Colonic mucosa (tissue), 4 donors: ENCODE measurements around the gene GMDS. TPM values are rescaled to one million over a fixed set of nuclear protein-coding genes. Genes with fewer than 3 reads are reported as not detected.
"Not testable (repeated sequence)": the region's sequence is repeated elsewhere in the genome, so short reads cannot be mapped to it uniquely, and the experiment has no call there.

ENCODE experiments used
- DNase-seq: peaks from one replicate; pipeline ENCODE4 v3.0.0-alpha.2; 2020
- H3K27ac ChIP-seq: fragments of 200-600 bp; one replicate; pipeline ENCODE4 v1.8.0; 2021
- H3K27me3 ChIP-seq: fragments of 200-600 bp; one replicate; pipeline ENCODE4 v1.8.0; 2021
- H3K36me3 ChIP-seq: fragments of 200-600 bp; one replicate; pipeline ENCODE4 v1.8.0; 2021
- H3K4me1 ChIP-seq: fragments of 200-600 bp; one replicate; pipeline ENCODE4 v1.8.0; 2021; ENCODE audit warnings: mild to moderate bottlenecking
- H3K4me3 ChIP-seq: fragments of 200-600 bp; one replicate; pipeline ENCODE4 v1.8.0; 2021
- H3K9ac ChIP-seq, 2 donors: one replicate each; pipeline ENCODE4 v1.7.0; 2013; ENCODE audit warnings: control low read depth in 2 of 2, low read depth in 2 of 2, low read length in 2 of 2
- H3K9me3 ChIP-seq: fragments of 200-600 bp; one replicate; pipeline ENCODE4 v1.8.0; 2021
- intact Hi-C: fragments of 100-400 bp; cut with DNase I; formaldehyde crosslinking; loops from one replicate; pipeline ENCODE4 v1.14.1; 2022
- total RNA-seq, 2 donors: library from RNA; stranded (reverse); fragmentation: NEBNext Ultra II Directional in 1 of 2; extraction: Animal tissue kit (Norgen Biotek cat#: 25700) in 1 of 2; gene quantifications; one replicate each; pipeline ENCODE4 v1.2.1, GENCODE V29; 2021
- TF ChIP-seq, protein P1 (sequence below): fragments of 200-600 bp; IDR thresholded peaks from one replicate; pipeline ENCODE4 v1.8.0; 2022; ENCODE audit warnings: antibody characterized with exemption, mild to moderate bottlenecking
- donor health status: healthy.
- donor health status: DM: no; HTN: no; CAD: no.
- donor health status: DM: no; HTN: no; CAD: no.

GMDS gene
- total RNA-seq, 2 donors from 2014 or later: 247 to 272 TPM

DNA sequence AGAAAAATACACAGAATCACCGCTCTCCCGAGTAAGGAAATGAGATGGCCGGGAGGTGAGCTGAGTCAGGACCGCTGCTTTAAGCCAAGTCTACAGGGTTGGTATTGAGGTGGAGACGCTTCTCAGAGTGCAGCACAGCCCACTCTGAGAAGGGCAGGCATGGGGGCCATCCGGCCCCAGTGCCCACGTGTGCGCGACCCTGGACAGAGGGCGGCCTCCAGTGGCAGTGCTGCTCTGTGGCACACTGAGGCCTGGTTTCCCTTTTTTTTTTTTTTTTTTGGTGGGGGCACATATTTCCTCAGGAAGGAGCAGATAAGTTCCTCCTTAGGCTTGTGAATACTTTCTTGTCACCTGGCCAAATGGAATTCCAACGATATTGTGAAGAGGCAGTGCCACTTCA lies 546.9 kb downstream of the GMDS start:
- DNase-seq: no peak
- Histone ChIP-seq H3K9ac (no peak overlapping the region), H3K9me3 (no peaks in the 10 kb centered on the region), H3K4me3 (no peak overlapping the region), H3K36me3 (no peaks in the 10 kb centered on the region), H3K27me3 (no peaks in the 10 kb centered on the region), H3K4me1 (no peaks in the 10 kb centered on the region), H3K27ac (no peak overlapping the region)
- intact Hi-C loops: no loop called here
- TF ChIP-seq, protein P1, sequence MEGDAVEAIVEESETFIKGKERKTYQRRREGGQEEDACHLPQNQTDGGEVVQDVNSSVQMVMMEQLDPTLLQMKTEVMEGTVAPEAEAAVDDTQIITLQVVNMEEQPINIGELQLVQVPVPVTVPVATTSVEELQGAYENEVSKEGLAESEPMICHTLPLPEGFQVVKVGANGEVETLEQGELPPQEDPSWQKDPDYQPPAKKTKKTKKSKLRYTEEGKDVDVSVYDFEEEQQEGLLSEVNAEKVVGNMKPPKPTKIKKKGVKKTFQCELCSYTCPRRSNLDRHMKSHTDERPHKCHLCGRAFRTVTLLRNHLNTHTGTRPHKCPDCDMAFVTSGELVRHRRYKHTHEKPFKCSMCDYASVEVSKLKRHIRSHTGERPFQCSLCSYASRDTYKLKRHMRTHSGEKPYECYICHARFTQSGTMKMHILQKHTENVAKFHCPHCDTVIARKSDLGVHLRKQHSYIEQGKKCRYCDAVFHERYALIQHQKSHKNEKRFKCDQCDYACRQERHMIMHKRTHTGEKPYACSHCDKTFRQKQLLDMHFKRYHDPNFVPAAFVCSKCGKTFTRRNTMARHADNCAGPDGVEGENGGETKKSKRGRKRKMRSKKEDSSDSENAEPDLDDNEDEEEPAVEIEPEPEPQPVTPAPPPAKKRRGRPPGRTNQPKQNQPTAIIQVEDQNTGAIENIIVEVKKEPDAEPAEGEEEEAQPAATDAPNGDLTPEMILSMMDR: no peak

DNA sequence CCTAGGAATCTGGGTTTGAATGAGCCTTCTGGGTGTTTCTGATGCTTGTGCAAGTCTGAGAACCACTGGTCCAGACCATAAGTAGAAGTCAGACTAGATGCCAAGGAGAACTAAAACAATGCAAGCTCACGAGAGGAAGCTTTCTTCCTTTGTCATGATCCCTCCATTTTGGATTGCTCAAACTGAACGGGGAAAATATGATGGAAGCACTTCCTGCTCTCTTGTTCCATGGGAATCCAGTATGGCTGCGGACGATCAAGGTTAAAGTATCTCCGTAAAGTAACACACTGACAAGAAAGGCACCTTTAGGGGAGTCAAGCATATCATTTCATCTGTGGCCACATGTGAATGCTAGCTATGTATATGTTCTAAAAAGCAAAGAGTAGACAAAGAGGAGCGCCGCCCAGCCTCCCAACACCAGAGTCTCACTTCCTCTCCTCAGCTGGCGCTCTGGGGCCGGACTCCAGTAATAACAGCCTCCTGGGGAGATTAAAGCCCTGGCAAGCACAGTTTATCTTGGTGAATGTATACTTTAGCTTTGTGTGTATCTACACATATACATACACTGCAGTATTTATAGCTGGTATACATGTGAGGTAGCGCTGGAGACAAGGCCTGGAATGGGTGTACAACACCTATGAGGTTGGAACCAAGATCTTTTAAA lies 547.6 kb downstream of the GMDS start:
- H3K27ac ChIP-seq: no peak overlapping the region
- no peaks in the 10 kb centered on the region for H3K4me1 ChIP-seq
- intact Hi-C loops: no loop called here
- no peaks in the 10 kb centered on the region for H3K27me3 ChIP-seq
- no peak for DNase-seq
- H3K9ac ChIP-seq: no peak overlapping the region
- TF ChIP-seq, protein P1: no peak
- H3K9me3 ChIP-seq: no peaks in the 10 kb centered on the region
- H3K4me3 ChIP-seq: no peak overlapping the region
- H3K36me3 ChIP-seq: no peaks in the 10 kb centered on the region

DNA sequence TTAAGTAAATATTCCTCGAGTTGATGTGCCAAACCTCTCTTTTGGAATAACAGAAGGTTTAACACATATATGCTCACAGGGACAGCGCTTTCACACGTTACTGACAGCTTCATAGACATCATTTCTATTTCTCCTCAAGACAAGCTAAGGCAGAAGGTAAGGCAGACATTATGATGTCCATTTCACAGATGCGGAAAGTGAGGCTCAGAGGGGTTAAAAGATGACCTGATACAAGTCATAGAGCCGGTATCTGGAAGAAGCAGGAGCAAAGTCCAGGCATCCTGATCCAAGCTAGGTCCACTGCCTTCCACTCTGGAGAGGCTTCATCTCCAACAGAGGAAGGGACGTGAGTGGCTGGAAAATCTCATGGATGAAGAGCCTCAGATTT lies 548.9 kb downstream of the GMDS start:
- Histone ChIP-seq H3K9ac (no peak overlapping the region), H3K27me3 (no peaks in the 10 kb centered on the region), H3K27ac (no peak overlapping the region), H3K9me3 (no peaks in the 10 kb centered on the region), H3K4me3 (no peak overlapping the region), H3K36me3 (no peaks in the 10 kb centered on the region), H3K4me1 (no peaks in the 10 kb centered on the region)
- TF ChIP-seq, protein P1: no peak
- no peak for DNase-seq
- intact Hi-C loops: no loop called here

DNA sequence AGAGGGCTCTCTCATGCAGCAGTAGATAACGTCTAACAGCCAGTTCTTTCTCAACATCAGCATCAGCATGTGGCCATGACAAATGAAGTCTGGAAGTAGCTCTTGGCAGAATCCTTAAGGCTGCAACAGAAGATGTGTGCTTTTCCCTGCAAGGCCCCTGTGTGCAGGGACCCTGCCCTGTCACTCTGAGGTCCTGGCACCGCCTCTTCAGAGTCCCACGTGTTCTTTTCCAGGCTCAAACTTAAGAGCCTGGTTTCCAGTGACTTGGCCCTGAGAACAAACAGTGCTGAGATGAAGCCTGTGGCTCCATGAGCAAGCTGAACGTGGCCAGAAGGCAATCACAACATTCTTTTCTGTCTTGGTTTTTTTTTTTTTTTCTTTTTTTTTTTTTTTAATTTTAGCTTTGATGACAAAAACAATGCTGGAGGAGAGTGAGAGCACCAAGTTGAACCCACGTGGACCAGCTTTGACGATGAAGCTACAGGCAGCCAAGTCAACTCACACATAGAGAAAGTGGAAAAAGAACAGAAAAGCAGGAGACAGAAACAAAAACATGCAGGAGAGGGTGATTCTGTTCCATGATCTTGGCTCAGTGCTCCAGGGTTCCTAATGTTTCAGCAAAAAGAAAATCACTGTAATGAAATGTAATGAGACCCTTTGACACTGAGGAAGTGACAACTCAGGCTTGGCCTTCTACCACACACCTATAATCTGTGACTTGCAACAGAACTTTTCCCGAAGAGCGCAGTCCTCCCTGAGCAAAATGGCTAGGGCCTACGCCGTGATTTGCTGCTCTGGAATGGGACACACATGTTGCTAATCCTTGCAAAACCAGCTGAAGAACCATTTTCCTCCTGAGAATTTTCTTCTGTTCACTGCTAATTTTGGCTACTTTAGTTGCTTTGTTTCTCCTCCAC lies 549.6 kb downstream of the GMDS start:
- DNase-seq: no peak
- TF ChIP-seq, protein P1: no peak
- intact Hi-C loops: no loop called here
- Histone ChIP-seq H3K27me3 (no peaks in the 10 kb centered on the region), H3K4me1 (no peaks in the 10 kb centered on the region), H3K4me3 (no peak overlapping the region), H3K27ac (no peak overlapping the region), H3K9ac (no peak overlapping the region), H3K36me3 (no peaks in the 10 kb centered on the region), H3K9me3 (no peaks in the 10 kb centered on the region)

DNA sequence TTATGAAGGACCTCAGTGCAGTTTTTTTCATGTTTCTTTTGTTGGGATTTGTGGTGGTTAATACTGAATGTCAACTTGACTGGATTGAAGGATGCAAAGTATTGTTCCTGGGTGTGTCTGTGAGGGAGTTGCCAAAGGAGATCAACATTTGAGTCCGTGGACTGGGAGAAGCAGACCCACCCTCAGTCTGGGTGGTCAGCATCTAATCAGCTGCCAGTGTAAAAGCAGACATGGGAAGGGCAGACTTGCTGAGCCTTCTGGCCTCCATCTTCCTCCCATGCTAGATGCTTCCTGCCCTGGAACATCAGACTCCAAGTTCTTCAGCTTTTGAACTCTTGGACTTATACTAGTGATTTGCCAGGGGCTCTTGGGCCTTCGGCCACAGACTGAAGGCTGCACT lies 553.6 kb downstream of the GMDS start:
- H3K4me3 ChIP-seq, H3K4me1 ChIP-seq, intact Hi-C loops, H3K27me3 ChIP-seq, H3K27ac ChIP-seq, H3K9ac ChIP-seq, H3K9me3 ChIP-seq, DNase-seq, H3K36me3 ChIP-seq: not testable (repeated sequence)

DNA sequence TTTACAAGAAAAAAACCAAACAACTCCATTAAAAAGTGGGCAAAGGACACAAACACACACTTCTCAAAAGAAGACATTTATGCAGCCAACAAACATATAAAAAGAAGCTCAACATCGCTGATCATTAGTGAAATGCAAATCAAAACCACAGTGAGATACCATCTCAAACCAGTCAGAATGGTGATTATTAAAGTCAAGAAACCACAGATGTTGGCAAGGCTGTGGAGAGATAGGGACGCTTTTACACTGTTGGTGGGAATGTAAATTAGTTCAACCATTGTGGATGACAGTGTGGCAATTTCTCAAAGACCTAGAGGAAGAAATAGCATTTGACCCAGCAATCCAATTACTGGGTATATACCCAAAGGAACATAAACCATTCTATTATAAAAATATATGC lies 554.7 kb downstream of the GMDS start:
- H3K27ac ChIP-seq, H3K9me3 ChIP-seq, H3K4me3 ChIP-seq, H3K4me1 ChIP-seq, H3K27me3 ChIP-seq, H3K9ac ChIP-seq, DNase-seq, H3K36me3 ChIP-seq, intact Hi-C loops: not testable (repeated sequence)
